GM18873 (cell line): ENCODE data around the gene CALCOCO2.
"Not testable (repeated sequence)": the region's sequence is repeated elsewhere in the genome, so short reads cannot be mapped to it uniquely, and the experiment has no call there.

Source experiments
- ATAC-seq: cut with Tn5 transposase; IDR thresholded peaks from one replicate; pipeline ENCODE4 v1.9.1; 2021; ENCODE audit warnings: mild to moderate bottlenecking, moderate library complexity, moderate number of reproducible peaks; ENCODE audit not compliant: unreplicated experiment, low FRiP score

CALCOCO2 gene

GRCh38 chr17:48871551-48872351, 40.9 kb downstream of the CALCOCO2 start:
- ATAC-seq: no peak

GRCh38 chr17:48872409-48872808, 41.6 kb downstream of the CALCOCO2 start:
- ATAC-seq: not testable (repeated sequence)

- ATAC-seq: no peak
These were observed 42.4 kb downstream of the CALCOCO2 start for GRCh38 chr17:48873209-48873608.

- ATAC-seq: no peak
These were observed 43.0 kb downstream of the CALCOCO2 start for GRCh38 chr17:48873696-48874443.

- ATAC-seq: no peak
These were observed 48.4 kb downstream of the CALCOCO2 start for GRCh38 chr17:48878920-48879898.

GRCh38 chr17:48882272-48882671, 51.4 kb downstream of the CALCOCO2 start:
- no peak for ATAC-seq

- ATAC-seq: no peak
These were observed 52.3 kb downstream of the CALCOCO2 start for GRCh38 chr17:48883171-48883570.

GRCh38 chr17:48890086-48890485, 59.3 kb downstream of the CALCOCO2 start:
- ATAC-seq: no peak

- ATAC-seq: peak; percentile 4
These were observed 62.3 kb downstream of the CALCOCO2 start for GRCh38 chr17:48892940-48893645.

GRCh38 chr17:48893646-48894508, 63.0 kb downstream of the CALCOCO2 start:
- ATAC-seq: no peak

- no peak for ATAC-seq
These were observed 64.1 kb downstream of the CALCOCO2 start for GRCh38 chr17:48894886-48895285.

- no peak for ATAC-seq
These were observed 70.4 kb downstream of the CALCOCO2 start for GRCh38 chr17:48901241-48901640.

- no peak for ATAC-seq
These were observed 72.6 kb downstream of the CALCOCO2 start for GRCh38 chr17:48903401-48903800.

- ATAC-seq: no peak
These were observed 73.6 kb downstream of the CALCOCO2 start for GRCh38 chr17:48904428-48904827.

- no peak for ATAC-seq
These were observed 75.2 kb downstream of the CALCOCO2 start for GRCh38 chr17:48905987-48906515.

- ATAC-seq: no peak
These were observed 76.8 kb downstream of the CALCOCO2 start for GRCh38 chr17:48907713-48908046.

GRCh38 chr17:48908047-48908843, 77.4 kb downstream of the CALCOCO2 start, which contains the start of gene UBE2Z:
TSS of gene UBE2Z (plus strand) at chr17:48908407. CDS start at chr17:48908504, 97 bp downstream.
- peak; percentile 82 for ATAC-seq

- peak; percentile 8 for ATAC-seq
These were observed 78.1 kb downstream of the CALCOCO2 start for GRCh38 chr17:48908853-48909394.
